Subcutaneous abdominal adipose tissue (tissue), 5 donors: ENCODE measurements around the gene UMODL1.

Experiments used
- H3K27ac ChIP-seq: one replicate; pipeline ENCODE4 v1.7.0; 2013; ENCODE audit warnings: low read depth, mild to moderate bottlenecking, inconsistent platforms, low read length, moderate library complexity
- H3K27me3 ChIP-seq, 5 donors: one replicate each; pipeline ENCODE4 v1.7.0; 2013; ENCODE audit warnings: low read length in 5 of 5, inconsistent platforms in 1 of 5; ENCODE audit not compliant: control insufficient read depth in 5 of 5, insufficient read depth in 4 of 5
- H3K36me3 ChIP-seq, 5 donors: one replicate each; pipeline ENCODE4 v1.7.0; 2013; ENCODE audit warnings: low read length in 5 of 5; ENCODE audit not compliant: control insufficient read depth in 5 of 5, insufficient read depth in 5 of 5
- H3K4me1 ChIP-seq, 5 donors: one replicate each; pipeline ENCODE4 v1.7.0; 2013; ENCODE audit warnings: low read length in 5 of 5, mild to moderate bottlenecking in 3 of 5, moderate library complexity in 1 of 5; ENCODE audit not compliant: control insufficient read depth in 5 of 5, insufficient read depth in 5 of 5
- H3K4me3 ChIP-seq, 5 donors: one replicate each; pipeline ENCODE4 v1.7.0; 2013; ENCODE audit warnings: low read length in 5 of 5, low read depth in 1 of 5
- H3K9ac ChIP-seq, 5 donors: one replicate each; pipeline ENCODE4 v1.7.0; 2013; ENCODE audit warnings: low read length in 5 of 5, mild to moderate bottlenecking in 4 of 5, moderate library complexity in 3 of 5
- H3K9me3 ChIP-seq, 5 donors: one replicate each; pipeline ENCODE4 v1.7.0; 2013; ENCODE audit warnings: low read length in 5 of 5; ENCODE audit not compliant: control insufficient read depth in 5 of 5
- donor health status: healthy.
- donor health status: healthy.
- donor health status: healthy.
- donor health status: healthy.
- donor health status: healthy.

The UMODL1 gene

GRCh38 chr21:42146273-42146805 is 75.2 kb downstream of the UMODL1 start:
- Histone ChIP-seq H3K4me3 (no peak overlapping the region), H3K27ac (no peak overlapping the region), H3K4me1 (peaks cover 0 to 5% (median 3%) of the 10 kb centered on the region in 5 donors), H3K9me3 (no peaks in the 10 kb centered on the region), H3K36me3 (no peaks in the 10 kb centered on the region), H3K9ac (no peak overlapping the region), H3K27me3 (peaks cover 0 to 4% (median 3%) of the 10 kb centered on the region in 5 donors)

- H3K27ac ChIP-seq = no peak overlapping the region
- H3K27me3 ChIP-seq = peaks cover 0 to 2% (median 2%) of the 10 kb centered on the region in 5 donors
- peaks cover 0 to 6% (median 3%) of the 10 kb centered on the region in 5 donors for H3K4me1 ChIP-seq
Observed at GRCh38 chr21:42146821-42147220, 75.7 kb downstream of the UMODL1 start.

GRCh38 chr21:42147386-42148020 is 76.4 kb downstream of the UMODL1 start:
- Histone ChIP-seq H3K36me3 (no peaks in the 10 kb centered on the region), H3K9me3 (no peaks in the 10 kb centered on the region), H3K9ac (no peak overlapping the region), H3K4me1 (peaks cover 0 to 9% (median 3%) of the 10 kb centered on the region in 5 donors), H3K27ac (no peak overlapping the region), H3K27me3 (peaks cover 0 to 2% (median 0%) of the 10 kb centered on the region in 5 donors), H3K4me3 (no peak overlapping the region)

More at GRCh38 chr21:42146821-42147220, 75.7 kb downstream of the UMODL1 start:
- no peaks in the 10 kb centered on the region for H3K9me3 ChIP-seq
- H3K36me3 ChIP-seq = no peaks in the 10 kb centered on the region
- H3K4me3 ChIP-seq = no peak overlapping the region
- H3K9ac ChIP-seq = no peak overlapping the region

GRCh38 chr21:42148097-42148496 is 77.0 kb downstream of the UMODL1 start:
- H3K9ac ChIP-seq = no peak overlapping the region
- H3K36me3 ChIP-seq = no peaks in the 10 kb centered on the region
- H3K4me1 ChIP-seq = peaks cover 0 to 9% (median 3%) of the 10 kb centered on the region in 5 donors
- no peaks in the 10 kb centered on the region for H3K9me3 ChIP-seq
- no peak overlapping the region for H3K4me3 ChIP-seq
- H3K27me3 ChIP-seq = peaks cover 0 to 2% (median 0%) of the 10 kb centered on the region in 5 donors
- no peak overlapping the region for H3K27ac ChIP-seq

GRCh38 chr21:42148584-42148983 is 77.5 kb downstream of the UMODL1 start:
- Histone ChIP-seq H3K36me3 (no peaks in the 10 kb centered on the region), H3K4me3 (no peak overlapping the region), H3K27ac (no peak overlapping the region), H3K27me3 (peaks cover 0 to 2% (median 0%) of the 10 kb centered on the region in 5 donors), H3K4me1 (peaks cover 0 to 9% (median 3%) of the 10 kb centered on the region in 5 donors), H3K9me3 (no peaks in the 10 kb centered on the region), H3K9ac (no peak overlapping the region)

- Histone ChIP-seq H3K36me3 (no peaks in the 10 kb centered on the region), H3K27me3 (peaks cover 0 to 2% (median 0%) of the 10 kb centered on the region in 5 donors), H3K4me3 (no peak overlapping the region), H3K9ac (no peak overlapping the region), H3K27ac (no peak overlapping the region), H3K4me1 (peaks cover 0 to 9% (median 3%) of the 10 kb centered on the region in 5 donors), H3K9me3 (no peaks in the 10 kb centered on the region)
Observed at GRCh38 chr21:42149656-42150473, 78.7 kb downstream of the UMODL1 start.

GRCh38 chr21:42150474-42151085 is 79.5 kb downstream of the UMODL1 start:
- Histone ChIP-seq H3K9me3 (no peaks in the 10 kb centered on the region), H3K4me3 (no peak overlapping the region), H3K36me3 (no peaks in the 10 kb centered on the region), H3K9ac (no peak overlapping the region), H3K27me3 (peaks cover 0 to 2% (median 0%) of the 10 kb centered on the region in 5 donors), H3K27ac (no peak overlapping the region), H3K4me1 (peaks cover 0 to 8% (median 3%) of the 10 kb centered on the region in 5 donors)

GRCh38 chr21:42151148-42151947 is 80.2 kb downstream of the UMODL1 start:
- Histone ChIP-seq H3K4me1 (peaks cover 0 to 4% (median 0%) of the 10 kb centered on the region in 5 donors), H3K36me3 (no peaks in the 10 kb centered on the region), H3K27me3 (no peaks in the 10 kb centered on the region), H3K9me3 (no peaks in the 10 kb centered on the region), H3K9ac (no peak overlapping the region), H3K27ac (no peak overlapping the region), H3K4me3 (no peak overlapping the region)

GRCh38 chr21:42151948-42152220 is 80.8 kb downstream of the UMODL1 start:
- Histone ChIP-seq H3K36me3 (no peaks in the 10 kb centered on the region), H3K4me1 (peaks cover 0 to 8% (median 3%) of the 10 kb centered on the region in 5 donors), H3K9ac (no peak overlapping the region), H3K9me3 (no peaks in the 10 kb centered on the region), H3K4me3 (no peak overlapping the region), H3K27me3 (no peaks in the 10 kb centered on the region), H3K27ac (no peak overlapping the region)
